GM23338 (cell line): ENCODE results near the gene NFS1. TPM values are rescaled to one million over a fixed set of nuclear protein-coding genes. Genes with fewer than 3 reads are reported as not detected.

ENCODE experiments used
- ATAC-seq: fragments of 200-7000 bp; cut with Tn5 transposase; 3 replicates; pipeline ENCODE4 v1.9.1; 2020
- DNase-seq: peaks from one replicate; pipeline ENCODE4 v3.0.0-alpha.2; 2015; ENCODE audit warnings: low spot score
- H2AFZ ChIP-seq: fragments of 200-600 bp; sonication (generic); 2 replicates; pipeline ENCODE4 v1.8.0; 2016; ENCODE audit warnings: antibody characterized with exemption, mild to moderate bottlenecking, moderate library complexity
- H3F3A ChIP-seq: fragments of 200-600 bp; sonication (generic); replicated peaks from 2 replicates; pipeline ENCODE4 v1.8.0; 2017; ENCODE audit warnings: antibody characterized with exemption, mixed run types, low read depth
- H3K27ac ChIP-seq: fragments of 200-600 bp; sonication (generic); 2 replicates; pipeline ENCODE4 v1.6.1; 2016; ENCODE audit warnings: low read depth
- H3K27me3 ChIP-seq: fragments of 200-600 bp; sonication (generic); 2 replicates; pipeline ENCODE4 v1.8.0; 2016; ENCODE audit warnings: mild to moderate bottlenecking, mixed run types, moderate library complexity; ENCODE audit not compliant: insufficient read depth
- H3K36me3 ChIP-seq: fragments of 200-600 bp; sonication (generic); 2 replicates; pipeline ENCODE4 v1.8.0; 2016; ENCODE audit warnings: mild to moderate bottlenecking; ENCODE audit not compliant: insufficient read depth
- H3K4me1 ChIP-seq: fragments of 200-600 bp; sonication (generic); 2 replicates; pipeline ENCODE4 v1.8.0; 2016; ENCODE audit warnings: mild to moderate bottlenecking, moderate library complexity; ENCODE audit not compliant: insufficient read depth
- H3K4me2 ChIP-seq: fragments of 200-600 bp; sonication (generic); 2 replicates; pipeline ENCODE4 v1.7.1; 2017; ENCODE audit warnings: mixed run types
- H3K4me3 ChIP-seq: fragments of 200-600 bp; sonication (generic); 2 replicates; pipeline ENCODE4 v1.6.1; 2016; ENCODE audit warnings: mixed run types
- H3K79me2 ChIP-seq: fragments of 200-600 bp; sonication (generic); replicated peaks from 2 replicates; pipeline ENCODE4 v1.8.0; 2017; ENCODE audit warnings: mild to moderate bottlenecking; ENCODE audit not compliant: insufficient read depth
- H3K9me2 ChIP-seq: fragments of 200-600 bp; sonication (generic); 2 replicates; pipeline ENCODE4 v1.8.0; 2017; ENCODE audit not compliant: insufficient read depth
- H4K20me1 ChIP-seq: fragments of 200-600 bp; sonication (generic); replicated peaks from 2 replicates; pipeline ENCODE4 v1.8.0; 2017; ENCODE audit warnings: mild to moderate bottlenecking; ENCODE audit not compliant: insufficient read depth
- H3K27ac Mint-ChIP-seq: 2 replicates; pipeline ENCODE4 v1.8.0; 2020; ENCODE audit warnings: inconsistent platforms, mild to moderate bottlenecking, moderate library complexity, mixed read lengths
- H3K27me3 Mint-ChIP-seq: 3 replicates; pipeline ENCODE4 v1.8.0; 2022; ENCODE audit warnings: low read depth, mild to moderate bottlenecking, moderate library complexity, mixed read lengths, inconsistent platforms; ENCODE audit not compliant: insufficient read depth, poor library complexity
- H3K36me3 Mint-ChIP-seq: 3 replicates; pipeline ENCODE4 v1.8.0; 2021; ENCODE audit warnings: low read depth, mild to moderate bottlenecking, inconsistent platforms, moderate library complexity, mixed read lengths
- H3K4me1 Mint-ChIP-seq: 3 replicates; pipeline ENCODE4 v1.8.0; 2020; ENCODE audit warnings: mild to moderate bottlenecking, inconsistent platforms, mixed read lengths
- H3K4me3 Mint-ChIP-seq: 3 replicates; pipeline ENCODE4 v1.8.0; 2021; ENCODE audit warnings: moderate library complexity, mild to moderate bottlenecking, inconsistent platforms, mixed read lengths
- H3K9me3 Mint-ChIP-seq: 3 replicates; pipeline ENCODE4 v1.8.0; 2020; ENCODE audit warnings: moderate library complexity, mild to moderate bottlenecking, inconsistent platforms, mixed read lengths
- EZH2 ChIP-seq: fragments of 200-600 bp; sonication (generic); IDR thresholded peaks from one replicate; pipeline ENCODE4 v1.8.0; 2017; ENCODE audit warnings: antibody characterized with exemption, mild to moderate bottlenecking, low read depth; ENCODE audit not compliant: unreplicated experiment
- EZH2phosphoT487 ChIP-seq: fragments of 200-600 bp; sonication (generic); IDR thresholded peaks from one replicate; pipeline ENCODE4 v1.8.1; 2018; ENCODE audit warnings: antibody characterized with exemption; ENCODE audit not compliant: unreplicated experiment
- NANOG ChIP-seq: IDR thresholded peaks from 2 replicates; pipeline ENCODE4 v1.6.1; 2016; ENCODE audit warnings: antibody characterized with exemption, borderline replicate concordance
- ZNF114 ChIP-seq: fragments of 250-450 bp; sonication (Bioruptor Pico); IDR thresholded peaks from 2 replicates; pipeline ENCODE4 v1.5.0; 2020; ENCODE audit warnings: mild to moderate bottlenecking, moderate library complexity
- ZNF331 ChIP-seq: fragments of 250-450 bp; sonication (Bioruptor Pico); IDR thresholded peaks from 2 replicates; pipeline ENCODE4 v1.5.0; 2020; ENCODE audit warnings: low read depth, mild to moderate bottlenecking, moderate library complexity
- ZNF462 ChIP-seq: fragments of 250-450 bp; sonication (Bioruptor Pico); IDR thresholded peaks from 2 replicates; pipeline ENCODE4 v1.5.0; 2020; ENCODE audit warnings: mild to moderate bottlenecking, moderate library complexity
- polyA plus RNA-seq: library from polyadenylated mRNA; unstranded; fragments of >200 nt; fragmentation: Nextera tagmentation; extraction: Ambion mirVana; gene quantifications from 2 replicates; pipeline ENCODE4 v1.2.1, GENCODE V29; 2016
- total RNA-seq: library from RNA; depleted of rRNA; stranded (reverse); fragments of >200 nt; shearing (Covaris generic); gene quantifications from 2 replicates; pipeline ENCODE4 v1.2.3, GENCODE V29; 2014
- TF ChIP-seq, protein P1 (sequence below), 2 experiments: fragments of 200-600 bp in 1 of 2; sonication (generic) in 1 of 2; conservative IDR thresholded peaks; 2 replicates each; pipeline versions ENCODE4 v1.5.1 to v1.6.1; 2016 to 2017; ENCODE audit warnings: antibody characterized with exemption in 2 of 2, low read depth in 2 of 2, mild to moderate bottlenecking in 2 of 2, moderate library complexity in 1 of 2

The NFS1 gene
- total and polyA plus RNA-seq, 2 experiments from 2014 or later: 22.8 to 35.7 TPM

DNA sequence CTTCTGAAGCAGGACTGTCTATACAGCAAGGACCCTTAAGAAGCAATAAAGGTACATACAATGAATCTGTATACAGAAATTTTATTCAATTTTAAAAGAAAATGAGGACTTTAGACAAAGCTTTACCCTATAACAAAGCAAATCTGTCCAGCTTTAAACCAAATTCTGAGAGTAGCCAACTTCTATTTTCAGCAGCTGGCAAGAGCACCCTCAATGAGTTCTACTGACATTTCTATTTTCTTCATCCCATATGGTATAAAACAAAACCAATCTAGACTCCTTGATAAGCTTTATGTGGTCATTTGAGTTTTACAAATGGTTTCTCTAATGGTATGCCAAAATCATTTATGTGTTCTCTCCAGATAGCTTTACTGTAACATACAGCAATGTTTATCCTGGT is 47.2 kb downstream of the NFS1 start:
- Histone ChIP-seq H3K36me3 (peaks cover 11% of the 10 kb centered on the region), H3K27ac (no peak overlapping the region), H2AFZ (no peak overlapping the region), H3K4me1 (peaks cover under 1% of the 10 kb centered on the region), H3F3A (0 out of 2 replicates have a peak, but pooled peaks cover 5% of the 10 kb centered on the region), H4K20me1 (peaks cover 84% of the 10 kb centered on the region), H3K4me2 (no peak overlapping the region), H3K27me3 (no peaks in the 10 kb centered on the region), H3K9me2 (no peaks in the 10 kb centered on the region), H3K79me2 (peaks cover 100% of the 10 kb centered on the region), H3K4me3 (no peak overlapping the region)
- peaks cover 9% of the 10 kb centered on the region; the same call in 2 of the 3 replicates for H3K36me3 Mint-ChIP-seq
- H3K27me3 Mint-ChIP-seq: no peaks in the 10 kb centered on the region
- TF ChIP-seq ZNF462 (CRISPR knock-in tag) (no peak), EZH2phosphoT487 (no peak), NANOG (no peak), ZNF114 (CRISPR knock-in tag) (no peak), EZH2 (no peak), ZNF331 (CRISPR knock-in tag) (no peak)
- TF ChIP-seq, protein P1, sequence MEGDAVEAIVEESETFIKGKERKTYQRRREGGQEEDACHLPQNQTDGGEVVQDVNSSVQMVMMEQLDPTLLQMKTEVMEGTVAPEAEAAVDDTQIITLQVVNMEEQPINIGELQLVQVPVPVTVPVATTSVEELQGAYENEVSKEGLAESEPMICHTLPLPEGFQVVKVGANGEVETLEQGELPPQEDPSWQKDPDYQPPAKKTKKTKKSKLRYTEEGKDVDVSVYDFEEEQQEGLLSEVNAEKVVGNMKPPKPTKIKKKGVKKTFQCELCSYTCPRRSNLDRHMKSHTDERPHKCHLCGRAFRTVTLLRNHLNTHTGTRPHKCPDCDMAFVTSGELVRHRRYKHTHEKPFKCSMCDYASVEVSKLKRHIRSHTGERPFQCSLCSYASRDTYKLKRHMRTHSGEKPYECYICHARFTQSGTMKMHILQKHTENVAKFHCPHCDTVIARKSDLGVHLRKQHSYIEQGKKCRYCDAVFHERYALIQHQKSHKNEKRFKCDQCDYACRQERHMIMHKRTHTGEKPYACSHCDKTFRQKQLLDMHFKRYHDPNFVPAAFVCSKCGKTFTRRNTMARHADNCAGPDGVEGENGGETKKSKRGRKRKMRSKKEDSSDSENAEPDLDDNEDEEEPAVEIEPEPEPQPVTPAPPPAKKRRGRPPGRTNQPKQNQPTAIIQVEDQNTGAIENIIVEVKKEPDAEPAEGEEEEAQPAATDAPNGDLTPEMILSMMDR (conservative IDR thresholded peaks at IDR 0.05; ENCODE audit: low read depth in 2 of 2): no peak
- no peak overlapping the region for H3K4me3 Mint-ChIP-seq
- no peaks in the 10 kb centered on the region for H3K9me3 Mint-ChIP-seq
- H3K27ac Mint-ChIP-seq: no peak overlapping the region
- H3K4me1 Mint-ChIP-seq: no peaks in the 10 kb centered on the region; the same call in 2 of the 3 replicates
- DNase-seq: no peak
- no peak for ATAC-seq
